Kasumi-1 (cell line): Measurements from ENCODE around the gene AK3.

Experiments used
- DNase-seq, 2 experiments: peaks; one replicate each; lab custom pipeline; 2025; lab: John Stamatoyannopoulos, UW

The AK3 gene

GRCh38 chr9:4706021-4706420 lies 35.0 kb downstream of the AK3 start:
- DNase-seq, result no peak

- no peak for DNase-seq
These were observed 36.9 kb downstream of the AK3 start for GRCh38 chr9:4704129-4704528.

- no peak for DNase-seq
These were observed 39.5 kb downstream of the AK3 start for GRCh38 chr9:4701526-4701925.

GRCh38 chr9:4700932-4701331 lies 40.1 kb downstream of the AK3 start:
- no peak for DNase-seq

GRCh38 chr9:4700091-4700490 lies 40.9 kb downstream of the AK3 start:
- no peak for DNase-seq

GRCh38 chr9:4691795-4692194 lies 49.2 kb downstream of the AK3 start:
- DNase-seq, result no peak

- DNase-seq, result no peak
These were observed 50.9 kb downstream of the AK3 start for GRCh38 chr9:4690144-4690543.

- no peak for DNase-seq
These were observed 51.3 kb downstream of the AK3 start for GRCh38 chr9:4689687-4690104.

- no peak for DNase-seq
These were observed 52.0 kb downstream of the AK3 start for GRCh38 chr9:4689021-4689420.

- no peak for DNase-seq
These were observed 54.4 kb downstream of the AK3 start for GRCh38 chr9:4686584-4686983.

- DNase-seq, result no peak
These were observed 54.9 kb downstream of the AK3 start for GRCh38 chr9:4686112-4686511.

- no peak for DNase-seq
These were observed 56.2 kb downstream of the AK3 start for GRCh38 chr9:4684820-4685219.

GRCh38 chr9:4680750-4681149 lies 60.3 kb downstream of the AK3 start:
- DNase-seq, result no peak

GRCh38 chr9:4680173-4680525 lies 60.9 kb downstream of the AK3 start:
- DNase-seq, result no peak

GRCh38 chr9:4679268-4680172 lies 61.5 kb downstream of the AK3 start, which contains the start of gene CDC37L1:
Gene CDC37L1, plus strand, starts transcription at chr9:4679569. Its CDS starts 199 bp downstream, at chr9:4679768.
- DNase-seq, result peak; percentile 84 to 91

GRCh38 chr9:4678679-4679267 lies 62.2 kb downstream of the AK3 start:
- peak; percentile 19 to 45 for DNase-seq

GRCh38 chr9:4677392-4677791 lies 63.6 kb downstream of the AK3 start:
- no peak for DNase-seq

- DNase-seq, result no peak
These were observed 66.2 kb downstream of the AK3 start for GRCh38 chr9:4674783-4675182.

GRCh38 chr9:4671737-4672136 lies 69.3 kb downstream of the AK3 start:
- DNase-seq, result no peak

- no peak for DNase-seq
These were observed 70.4 kb downstream of the AK3 start for GRCh38 chr9:4670591-4670990.

- DNase-seq, result no peak
These were observed 71.1 kb downstream of the AK3 start for GRCh38 chr9:4669890-4670289.

GRCh38 chr9:4668604-4669003 lies 72.4 kb downstream of the AK3 start:
- no peak for DNase-seq

GRCh38 chr9:4667681-4668080 lies 73.3 kb downstream of the AK3 start:
- no peak for DNase-seq
